Suprapubic skin (tissue), 4 donors: Measurements from ENCODE around the gene IZUMO1. TPM values are rescaled to one million over a fixed set of nuclear protein-coding genes. Genes with fewer than 3 reads are reported as not detected.
A peak's percentile ranks its signal among the peaks of the same experiment; 100 is the strongest.
"Not testable (repeated sequence)": the region's sequence is repeated elsewhere in the genome, so short reads cannot be mapped to it uniquely, and the experiment has no call there.

Experiments
- DNase-seq, 2 donors: peaks; one replicate each; pipeline ENCODE4 v3.0.0-alpha.2; 2019; ENCODE audit warnings: low spot score in 2 of 2
- H3K27ac ChIP-seq: fragments of 200-600 bp; sonication (generic); one replicate; pipeline ENCODE4 v1.5.1; 2019
- H3K27me3 ChIP-seq: fragments of 200-600 bp; sonication (generic); one replicate; pipeline ENCODE4 v1.5.1; 2019
- H3K36me3 ChIP-seq: fragments of 200-600 bp; sonication (generic); one replicate; pipeline ENCODE4 v1.5.1; 2019
- H3K4me1 ChIP-seq: fragments of 200-600 bp; sonication (generic); one replicate; pipeline ENCODE4 v1.5.1; 2019
- H3K4me3 ChIP-seq: fragments of 200-600 bp; sonication (generic); one replicate; pipeline ENCODE4 v1.5.1; 2019; ENCODE audit warnings: mild to moderate bottlenecking
- H3K9me3 ChIP-seq: fragments of 200-600 bp; sonication (generic); one replicate; pipeline ENCODE4 v1.5.1; 2019
- EP300 ChIP-seq: sonication (generic); formaldehyde crosslinking; IDR thresholded peaks from one replicate; pipeline ENCODE4 v1.6.1; 2017; ENCODE audit warnings: antibody characterized with exemption
- POLR2A ChIP-seq, 2 donors: fragments of 450-650 bp; IDR thresholded peaks; one replicate each; pipeline ENCODE4 v1.6.1; 2017; ENCODE audit warnings: antibody characterized with exemption in 2 of 2, mild to moderate bottlenecking in 2 of 2, moderate library complexity in 2 of 2
- POLR2AphosphoS5 ChIP-seq, 3 donors: sonication (generic); formaldehyde crosslinking; IDR thresholded peaks; one replicate each; pipeline ENCODE4 v1.6.1; 2017; ENCODE audit warnings: antibody characterized with exemption in 3 of 3
- WGBS: methylation state at CpG from one replicate; pipeline ENCODE4 v1.1.5; 2018; 5-methylcytosine and 5-hydroxymethylcytosine counted together
- total RNA-seq, 4 donors: library from RNA; depleted of rRNA; stranded (reverse); fragments of >200 nt; gene quantifications; one replicate each; pipeline ENCODE4 v1.1.0, GENCODE V29; 2016
- TF ChIP-seq, protein P1 (sequence below), 2 donors: fragments of 200-600 bp in 1 of 2; fragments of 450-650 bp in 1 of 2; sonication (generic) in 1 of 2; IDR thresholded peaks; one replicate each; pipeline ENCODE4 v1.5.1; 2016 to 2019; ENCODE audit warnings: antibody characterized with exemption in 2 of 2, mild to moderate bottlenecking in 1 of 2, moderate library complexity in 1 of 2

The IZUMO1 gene
- total RNA-seq, 4 donors from 2014 or later = 0.40 to 0.45 TPM; not detected in 2

DNA sequence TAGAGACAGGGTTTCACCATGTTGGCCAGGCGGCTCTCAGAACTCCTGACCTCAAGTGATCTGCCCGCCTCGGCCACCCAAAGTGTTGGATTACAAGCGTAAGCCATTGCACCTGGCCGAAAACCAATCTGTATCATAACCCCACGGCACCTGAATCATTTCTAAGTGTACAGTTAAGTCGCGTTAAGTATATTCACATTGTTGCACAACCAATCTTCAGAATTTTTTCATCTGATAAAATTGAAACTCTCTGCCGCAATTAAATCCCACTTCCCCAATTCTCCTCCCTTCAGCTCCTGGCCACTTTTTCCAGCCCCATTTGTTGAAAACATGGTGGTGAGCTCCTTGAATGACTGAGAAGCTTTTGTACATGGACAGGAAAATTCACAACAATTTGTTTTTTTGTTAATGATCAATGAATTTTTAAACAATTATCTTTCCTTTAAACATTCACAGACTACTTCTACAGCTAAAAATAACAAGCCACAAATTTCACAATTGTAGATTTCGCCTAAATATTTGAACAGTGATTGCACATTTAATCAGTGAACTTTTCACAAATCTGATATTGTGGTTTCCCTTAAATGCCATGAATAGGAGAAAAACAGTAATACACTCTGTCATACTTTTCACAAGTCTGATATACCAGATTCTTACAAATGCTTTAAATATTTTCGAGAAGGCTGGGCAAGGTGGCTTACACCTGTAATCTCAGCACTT, 22.4 kb upstream of the IZUMO1 start:
- Histone ChIP-seq H3K36me3 (no peaks in the 10 kb centered on the region), H3K4me3 (no peak overlapping the region), H3K4me1 (peaks cover 13% of the 10 kb centered on the region), H3K27me3 (no peaks in the 10 kb centered on the region), H3K27ac (no peak overlapping the region), H3K9me3 (no peaks in the 10 kb centered on the region)
- DNase-seq = no peak
- TF ChIP-seq, protein P1, sequence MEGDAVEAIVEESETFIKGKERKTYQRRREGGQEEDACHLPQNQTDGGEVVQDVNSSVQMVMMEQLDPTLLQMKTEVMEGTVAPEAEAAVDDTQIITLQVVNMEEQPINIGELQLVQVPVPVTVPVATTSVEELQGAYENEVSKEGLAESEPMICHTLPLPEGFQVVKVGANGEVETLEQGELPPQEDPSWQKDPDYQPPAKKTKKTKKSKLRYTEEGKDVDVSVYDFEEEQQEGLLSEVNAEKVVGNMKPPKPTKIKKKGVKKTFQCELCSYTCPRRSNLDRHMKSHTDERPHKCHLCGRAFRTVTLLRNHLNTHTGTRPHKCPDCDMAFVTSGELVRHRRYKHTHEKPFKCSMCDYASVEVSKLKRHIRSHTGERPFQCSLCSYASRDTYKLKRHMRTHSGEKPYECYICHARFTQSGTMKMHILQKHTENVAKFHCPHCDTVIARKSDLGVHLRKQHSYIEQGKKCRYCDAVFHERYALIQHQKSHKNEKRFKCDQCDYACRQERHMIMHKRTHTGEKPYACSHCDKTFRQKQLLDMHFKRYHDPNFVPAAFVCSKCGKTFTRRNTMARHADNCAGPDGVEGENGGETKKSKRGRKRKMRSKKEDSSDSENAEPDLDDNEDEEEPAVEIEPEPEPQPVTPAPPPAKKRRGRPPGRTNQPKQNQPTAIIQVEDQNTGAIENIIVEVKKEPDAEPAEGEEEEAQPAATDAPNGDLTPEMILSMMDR (IDR thresholded peaks at IDR 0.05) = no peak
- TF ChIP-seq EP300 = no peak
- TF ChIP-seq POLR2AphosphoS5 (IDR thresholded peaks at IDR 0.05) = no peak
- no peak for TF ChIP-seq POLR2A (IDR thresholded peaks at IDR 0.05)
- 87% methylated on average over 11 of the region's 11 CpGs for WGBS

DNA sequence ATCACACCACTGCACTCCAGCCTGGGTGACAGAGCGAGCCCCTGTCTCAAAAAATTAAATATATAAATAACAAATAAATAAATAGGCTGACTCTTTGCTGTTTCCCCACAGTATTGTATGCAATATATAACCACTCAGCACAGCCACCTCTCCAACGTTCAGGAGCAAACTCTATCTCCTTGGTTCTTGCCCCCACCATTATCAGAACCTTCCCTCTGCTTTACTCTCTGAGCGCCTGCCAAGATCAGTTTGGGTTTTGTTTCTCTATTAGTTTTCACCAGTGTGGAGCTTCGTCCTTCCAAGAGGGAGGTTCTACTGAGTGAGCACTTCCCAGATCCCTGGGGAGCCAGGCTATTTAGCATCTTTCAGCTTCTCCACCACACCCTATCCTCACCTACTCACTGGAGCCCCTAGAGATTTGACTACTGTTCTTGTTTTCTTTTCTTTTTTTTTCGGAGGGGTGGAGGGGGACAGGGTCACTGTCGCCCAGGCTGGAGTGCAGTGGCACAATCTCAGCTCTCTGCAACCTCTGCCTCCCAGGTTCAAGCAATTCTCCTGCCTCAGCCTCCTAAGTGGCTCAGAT, 21.6 kb upstream of the IZUMO1 start:
- H3K9me3 ChIP-seq, H3K4me3 ChIP-seq, H3K27me3 ChIP-seq, H3K36me3 ChIP-seq, H3K27ac ChIP-seq, DNase-seq: not testable (repeated sequence)
- 45% methylated on average over 6 of the region's 6 CpGs for WGBS
- H3K4me1 ChIP-seq = peaks cover 13% of the 10 kb centered on the region

DNA sequence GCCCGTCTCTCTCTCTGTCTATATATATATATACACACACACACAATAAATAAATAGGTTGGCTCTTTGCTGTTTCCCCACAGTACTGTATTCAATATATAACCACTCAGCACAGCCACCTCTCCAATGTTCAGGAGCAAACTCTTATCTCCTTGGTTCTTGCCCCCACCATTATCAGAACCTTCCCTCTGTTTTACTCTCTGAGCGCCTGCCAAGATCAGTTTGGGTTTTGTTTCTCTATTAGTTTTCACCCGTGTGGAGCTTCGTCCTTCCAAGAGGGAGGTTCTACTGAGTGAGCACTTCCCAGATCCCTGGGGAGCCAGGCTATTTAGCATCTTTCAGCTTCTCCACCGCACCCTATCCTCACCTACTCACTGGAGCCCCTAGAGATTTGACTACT, 19.1 kb upstream of the IZUMO1 start:
- not testable (repeated sequence) for H3K27ac ChIP-seq, H3K36me3 ChIP-seq
- 43% methylated on average over 5 of the region's 5 CpGs for WGBS

DNA sequence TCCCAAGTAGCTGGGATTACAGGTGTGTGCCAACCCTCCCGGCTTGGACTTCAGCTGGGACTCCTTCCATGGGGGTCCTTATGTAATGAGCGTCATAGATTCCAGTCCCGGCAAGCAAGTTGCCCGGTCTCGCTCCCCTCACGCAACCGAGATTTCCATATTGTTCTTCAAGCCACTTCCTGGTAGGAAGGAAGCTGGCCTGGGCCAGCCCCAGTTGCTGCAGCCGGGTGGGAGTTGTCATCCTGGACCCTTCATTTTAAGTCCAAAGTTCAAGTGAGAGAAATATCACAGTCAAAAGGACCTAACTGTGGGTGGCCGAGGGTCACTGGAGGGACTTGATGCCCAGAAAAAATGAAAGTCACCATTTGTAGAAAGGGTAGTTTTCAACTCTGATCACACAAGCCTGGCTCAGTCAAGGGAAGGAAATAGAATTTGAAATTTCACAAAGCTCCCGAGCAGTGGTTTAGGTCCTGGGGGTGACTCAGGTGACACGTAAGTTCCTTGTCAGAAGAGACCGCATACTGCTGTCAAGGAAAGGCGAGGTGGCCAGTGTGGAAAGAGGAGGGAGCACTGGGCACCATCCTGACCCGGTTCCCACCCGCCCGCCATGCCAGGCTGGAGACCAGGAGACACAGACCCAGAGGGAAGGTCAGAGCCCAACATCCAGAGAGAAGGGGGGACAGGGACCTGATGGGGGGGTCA, 13.9 kb upstream of the IZUMO1 start:
- no peak for DNase-seq
- Histone ChIP-seq H3K9me3 (no peaks in the 10 kb centered on the region), H3K27ac (peak overlapping the region; percentile 8), H3K36me3 (no peaks in the 10 kb centered on the region), H3K27me3 (peaks cover 3% of the 10 kb centered on the region), H3K4me1 (peaks cover 2% of the 10 kb centered on the region), H3K4me3 (no peak overlapping the region)
- TF ChIP-seq, protein P1 (IDR thresholded peaks at IDR 0.05) = no peak
- TF ChIP-seq EP300 = no peak
- TF ChIP-seq POLR2AphosphoS5 (IDR thresholded peaks at IDR 0.05) = no peak
- no peak for TF ChIP-seq POLR2A (IDR thresholded peaks at IDR 0.05)
- WGBS = 72% methylated on average over 14 of the region's 16 CpGs

More for the DNA sequence above, 19.1 kb upstream of the IZUMO1 start:
- H3K4me3 ChIP-seq, H3K4me1 ChIP-seq, DNase-seq, H3K9me3 ChIP-seq, H3K27me3 ChIP-seq: not testable (repeated sequence)

DNA sequence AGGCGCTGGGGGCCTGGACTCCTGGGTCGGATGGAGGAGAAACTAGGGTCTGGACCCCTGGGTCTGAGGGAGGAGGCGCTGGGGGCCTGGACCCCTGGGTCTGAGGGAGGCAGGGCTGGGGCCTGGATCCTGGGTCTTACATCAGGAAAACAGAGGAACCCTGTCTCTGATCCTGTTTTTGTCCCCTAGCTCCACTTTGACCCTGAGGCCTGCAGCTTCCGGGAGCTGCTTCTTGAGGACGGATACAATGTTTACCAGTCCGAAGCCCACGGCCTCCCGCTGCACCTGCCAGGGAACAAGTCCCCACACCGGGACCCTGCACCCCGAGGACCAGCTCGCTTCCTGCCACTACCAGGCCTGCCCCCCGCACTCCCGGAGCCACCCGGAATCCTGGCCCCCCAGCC, 11.0 kb upstream of the IZUMO1 start:
- TF ChIP-seq EP300 (no peak), POLR2AphosphoS5 (IDR thresholded peaks at IDR 0.05) (no peak), POLR2A (IDR thresholded peaks at IDR 0.05) (no peak)
- TF ChIP-seq, protein P1 (IDR thresholded peaks at IDR 0.05) = no peak
- peaks cover 3% of the 10 kb centered on the region for H3K27me3 ChIP-seq
- H3K27ac ChIP-seq = no peak overlapping the region
- peaks cover 9% of the 10 kb centered on the region for H3K4me1 ChIP-seq
- no peak overlapping the region for H3K4me3 ChIP-seq
- 100% methylated on average over 2 of the region's 14 CpGs for WGBS
- no peaks in the 10 kb centered on the region for H3K36me3 ChIP-seq
- no peaks in the 10 kb centered on the region for H3K9me3 ChIP-seq
- DNase-seq = no peak

DNA sequence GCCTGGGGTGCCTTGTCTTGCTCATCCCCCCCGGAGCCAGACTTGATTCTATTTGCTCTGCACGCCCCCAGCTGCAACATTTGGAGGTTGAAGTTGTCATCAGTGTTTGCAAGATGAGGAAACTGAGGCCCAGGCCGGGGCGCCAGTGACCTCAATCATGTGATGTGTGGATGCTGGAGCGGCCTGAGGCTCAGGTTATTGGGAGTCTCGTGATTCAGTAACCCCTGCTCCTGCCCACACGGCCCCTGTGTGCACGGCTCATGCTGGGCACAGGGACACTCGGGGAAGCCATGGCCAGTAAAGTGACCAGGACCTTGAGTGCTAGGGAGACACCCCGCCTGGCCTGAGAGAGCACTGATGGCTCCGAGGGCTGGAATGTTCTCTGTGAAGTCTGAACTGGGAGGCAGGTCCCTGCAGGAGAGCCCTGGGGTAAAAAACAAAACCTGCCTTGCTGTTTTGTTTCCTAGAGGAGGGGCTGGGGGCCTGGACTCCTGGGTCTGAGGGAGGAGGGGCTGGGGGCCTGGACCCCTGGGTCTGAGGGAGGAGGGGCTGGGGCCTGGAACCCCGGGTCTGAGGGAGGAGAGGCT, 10.5 kb upstream of the IZUMO1 start:
- TF ChIP-seq EP300 (no peak), POLR2A (IDR thresholded peaks at IDR 0.05) (no peak), POLR2AphosphoS5 (IDR thresholded peaks at IDR 0.05) (no peak)
- TF ChIP-seq, protein P1 (IDR thresholded peaks at IDR 0.05) = no peak
- Histone ChIP-seq H3K9me3 (no peaks in the 10 kb centered on the region), H3K27ac (no peak overlapping the region), H3K27me3 (peaks cover 3% of the 10 kb centered on the region), H3K36me3 (no peaks in the 10 kb centered on the region), H3K4me1 (peaks cover 15% of the 10 kb centered on the region), H3K4me3 (no peak overlapping the region)
- 83% methylated on average over 11 of the region's 12 CpGs for WGBS
- DNase-seq = no peak
